COLO829 (cell line): ENCODE data around the gene FAM53C.
"Not testable (repeated sequence)": the region's sequence is repeated elsewhere in the genome, so short reads cannot be mapped to it uniquely, and the experiment has no call there.

Source experiments
- DNase-seq: peaks from one replicate; pipeline ENCODE4 v3.0.0; 2012; ENCODE audit warnings: low spot score

FAM53C gene

GRCh38 chr5:138351517-138351916, 13.5 kb downstream of the FAM53C start:
- DNase-seq, result no peak

GRCh38 chr5:138352071-138352721, 14.1 kb downstream of the FAM53C start, which contains the start of gene KDM3B:
KDM3B (plus strand) TSS chr5:138352685; CDS start chr5:138352796, 111 bp downstream.
- DNase-seq, result peak; percentile 77

- DNase-seq, result no peak
These were observed 14.9 kb downstream of the FAM53C start for GRCh38 chr5:138352722-138353559.

GRCh38 chr5:138353560-138354080, 15.6 kb downstream of the FAM53C start:
- DNase-seq, result no peak

GRCh38 chr5:138354387-138354786, 16.3 kb downstream of the FAM53C start:
- no peak for DNase-seq

- peak; percentile 33 for DNase-seq
These were observed 16.9 kb downstream of the FAM53C start for GRCh38 chr5:138354926-138355378.

- no peak for DNase-seq
These were observed 21.6 kb downstream of the FAM53C start for GRCh38 chr5:138359621-138360020.

- DNase-seq, result no peak
These were observed 22.9 kb downstream of the FAM53C start for GRCh38 chr5:138360941-138361452.

- DNase-seq, result no peak
These were observed 26.5 kb downstream of the FAM53C start for GRCh38 chr5:138364576-138364975.

- DNase-seq, result no peak
These were observed 28.7 kb downstream of the FAM53C start for GRCh38 chr5:138366632-138367382.

- no peak for DNase-seq
These were observed 31.2 kb downstream of the FAM53C start for GRCh38 chr5:138369261-138369660.

GRCh38 chr5:138369706-138370105, 31.6 kb downstream of the FAM53C start:
- DNase-seq, result no peak

- no peak for DNase-seq
These were observed 32.5 kb downstream of the FAM53C start for GRCh38 chr5:138370537-138370936.

GRCh38 chr5:138371454-138371853, 33.4 kb downstream of the FAM53C start:
- no peak for DNase-seq

- no peak for DNase-seq
These were observed 34.2 kb downstream of the FAM53C start for GRCh38 chr5:138372225-138372624.

- DNase-seq, result no peak
These were observed 34.6 kb downstream of the FAM53C start for GRCh38 chr5:138372653-138373052.

GRCh38 chr5:138382347-138382746, 44.3 kb downstream of the FAM53C start:
- no peak for DNase-seq

- no peak for DNase-seq
These were observed 47.6 kb downstream of the FAM53C start for GRCh38 chr5:138385660-138386059.

- no peak for DNase-seq
These were observed 48.2 kb downstream of the FAM53C start for GRCh38 chr5:138386290-138386689.

- DNase-seq, result no peak
These were observed 51.3 kb downstream of the FAM53C start for GRCh38 chr5:138389332-138389731.

GRCh38 chr5:138389911-138390310, 51.8 kb downstream of the FAM53C start:
- not testable (repeated sequence) for DNase-seq

GRCh38 chr5:138391859-138392386, 53.9 kb downstream of the FAM53C start:
- peak; percentile 28 for DNase-seq
